Small intestine (tissue), 7 donors: Measurements from ENCODE around the gene PLCG2. TPM values are rescaled to one million over a fixed set of nuclear protein-coding genes. Genes with fewer than 3 reads are reported as not detected.

Experiments used
- DNase-seq, 2 donors: peaks; one replicate each; pipeline versions ENCODE4 v3.0.0 to v3.0.0-alpha.2; 2013
- FAIRE-seq: peaks from 2 replicates; lab custom pipeline; 2012; peaks lifted over from hg19 to GRCh38; lab: Jason Lieb, UNC
- H3K27ac ChIP-seq, 3 donors: one replicate each; pipeline ENCODE4 v1.5.1; 2013; ENCODE audit warnings: low read length in 2 of 3, mild to moderate bottlenecking in 2 of 3, control low read depth in 1 of 3, inconsistent platforms in 1 of 3, low read depth in 1 of 3, moderate library complexity in 1 of 3
- H3K27me3 ChIP-seq, 3 donors: one replicate each; pipeline ENCODE4 v1.6.1; 2013; ENCODE audit warnings: low read length in 3 of 3, inconsistent platforms in 1 of 3; ENCODE audit not compliant: control insufficient read depth in 3 of 3, insufficient read depth in 3 of 3
- H3K36me3 ChIP-seq, 3 donors: one replicate each; pipeline ENCODE4 v1.6.1; 2013; ENCODE audit warnings: low read length in 3 of 3, inconsistent platforms in 1 of 3, low read depth in 1 of 3, mild to moderate bottlenecking in 1 of 3, moderate library complexity in 1 of 3; ENCODE audit not compliant: control insufficient read depth in 3 of 3, insufficient read depth in 2 of 3
- H3K4me1 ChIP-seq, 3 donors: one replicate each; pipeline ENCODE4 v1.6.1; 2013; ENCODE audit warnings: low read length in 2 of 3, inconsistent platforms in 1 of 3, low read depth in 1 of 3, mild to moderate bottlenecking in 1 of 3, moderate library complexity in 1 of 3; ENCODE audit not compliant: control insufficient read depth in 3 of 3, insufficient read depth in 2 of 3
- H3K4me3 ChIP-seq, 3 donors: one replicate each; pipeline ENCODE4 v1.5.1; 2013; ENCODE audit warnings: low read length in 3 of 3, control low read depth in 1 of 3, inconsistent platforms in 1 of 3, low read depth in 1 of 3, mild to moderate bottlenecking in 1 of 3, moderate library complexity in 1 of 3
- H3K9me3 ChIP-seq, 2 donors: one replicate each; pipeline ENCODE4 v1.6.1; 2013; ENCODE audit warnings: low read depth in 1 of 2, low read length in 1 of 2; ENCODE audit not compliant: control insufficient read depth in 2 of 2, insufficient read depth in 1 of 2
- WGBS, 3 donors: extraction: QIAGEN DNeasy Blood & Tissue Kit; methylation state at CpG; one replicate each; pipeline ENCODE4 v1.1.7; 2013; 5-methylcytosine and 5-hydroxymethylcytosine counted together
- polyA plus RNA-seq, 4 donors: library from polyadenylated mRNA; stranded (reverse) in 3 of 4; unstranded in 1 of 4; fragments of 200-250 nt in 3 of 4; fragments of 120-200 nt in 1 of 4; gene quantifications; one replicate each; pipeline versions ENCODE4 v1.2.1 to v1.2.3, GENCODE V29; 2013
- donor health status: healthy with polysubstance abuse.
- donor health status: control.
- donor health status: control.
- donor health status: Bipolar disorder and iron deficiency.
- donor health status: healthy.

The PLCG2 gene
- polyA plus RNA-seq, 4 donors, result 8.4 to 27.5 (median 12.4) TPM

DNA sequence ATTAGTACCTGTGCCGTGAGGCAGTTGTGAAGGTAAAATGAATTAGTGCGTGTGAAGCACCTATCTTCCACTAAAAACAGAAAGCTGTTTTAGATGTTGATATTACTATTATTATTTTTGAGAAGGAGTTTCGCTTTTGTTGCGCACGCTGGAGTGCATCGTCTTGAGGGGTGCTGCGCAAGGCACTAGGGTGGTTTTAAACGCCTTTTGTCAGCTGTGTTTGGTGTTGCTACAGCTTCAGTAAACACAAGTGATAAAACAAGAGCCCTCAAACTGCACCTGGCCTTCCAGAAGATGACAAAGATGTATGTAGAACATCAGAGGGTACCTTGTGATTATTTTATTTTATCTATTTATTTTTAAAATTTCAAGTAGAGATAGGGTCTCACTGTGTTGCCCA, 38.2 kb downstream of the PLCG2 start:
- DNase-seq, result no peak
- Histone ChIP-seq H3K4me1 (no peaks in the 10 kb centered on the region), H3K4me3 (no peak overlapping the region), H3K27ac (peak overlapping the region in 2 of 3 donors; percentile 53 to 69), H3K9me3 (no peaks in the 10 kb centered on the region), H3K36me3 (no peaks in the 10 kb centered on the region), H3K27me3 (no peaks in the 10 kb centered on the region)
- FAIRE-seq, result no peak
- 78 to 89% (median 80%) methylated on average over 8 of the region's 8 CpGs for WGBS, 3 donors

DNA sequence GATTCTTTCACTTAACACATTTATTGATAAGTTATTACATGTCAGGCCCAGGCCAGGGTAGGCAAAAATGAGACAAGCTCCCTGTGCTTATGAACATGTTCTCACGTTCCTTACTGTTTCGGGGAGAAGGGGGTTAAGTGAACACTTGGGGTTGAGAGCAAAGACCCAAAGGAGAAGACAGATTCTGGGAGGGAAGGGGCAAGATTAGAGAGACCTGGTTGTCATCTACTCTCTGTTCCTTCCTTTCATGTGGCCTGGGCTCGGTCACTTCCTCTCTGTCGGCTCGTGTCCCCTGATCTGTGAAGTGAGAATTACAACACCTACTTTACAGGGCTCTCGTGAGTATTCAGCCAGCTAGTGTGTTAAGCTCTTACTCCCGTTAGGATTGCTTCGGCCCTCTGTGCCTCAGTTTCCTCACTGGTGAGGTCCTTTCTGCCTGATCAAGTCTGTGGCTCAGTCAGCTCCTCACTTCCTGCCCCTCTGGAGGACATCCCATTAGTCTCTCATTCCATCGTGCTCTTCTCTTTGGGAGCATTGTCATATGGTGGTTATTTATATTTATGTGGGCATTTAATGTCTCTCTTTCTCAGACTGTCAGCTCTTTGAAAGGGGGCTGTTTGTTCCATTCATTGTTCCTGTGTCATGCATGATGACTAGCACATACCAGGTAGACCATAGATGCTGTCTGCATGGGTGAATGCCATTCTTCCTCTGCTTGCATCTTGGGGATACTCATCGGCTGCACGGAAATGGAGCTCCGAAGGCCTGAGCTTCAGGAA, 38.9 kb downstream of the PLCG2 start:
- Histone ChIP-seq H3K4me1 (no peaks in the 10 kb centered on the region), H3K4me3 (no peak overlapping the region), H3K27ac (peak overlapping the region in 2 of 3 donors; percentile 63 to 65), H3K27me3 (no peaks in the 10 kb centered on the region), H3K36me3 (no peaks in the 10 kb centered on the region), H3K9me3 (no peaks in the 10 kb centered on the region)
- WGBS, 3 donors, result 64 to 80% (median 70%) methylated on average over 12 of the region's 12 CpGs
- FAIRE-seq (no peak), DNase-seq (no peak)

DNA sequence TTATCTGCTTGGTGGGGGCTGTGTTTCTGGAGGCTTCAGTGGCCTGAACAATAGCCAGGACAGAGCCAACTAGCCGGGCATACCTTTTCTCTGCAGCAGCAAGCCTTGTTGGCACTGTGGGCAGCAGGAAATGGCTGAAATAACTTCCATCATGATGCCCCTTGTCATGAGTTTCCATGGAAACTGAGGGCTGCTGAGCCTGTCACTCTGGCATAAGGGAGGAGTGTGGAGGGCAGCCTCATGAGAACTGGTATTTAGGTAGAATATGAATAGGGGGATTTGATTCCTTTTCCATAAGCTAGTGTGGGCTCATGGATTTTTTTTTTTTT, 39.4 kb downstream of the PLCG2 start:
- Histone ChIP-seq H3K27me3 (no peaks in the 10 kb centered on the region), H3K27ac (peak overlapping the region in 1 of 3 donors; percentile 65), H3K4me3 (no peak overlapping the region), H3K36me3 (no peaks in the 10 kb centered on the region), H3K9me3 (no peaks in the 10 kb centered on the region), H3K4me1 (no peaks in the 10 kb centered on the region)
- 75 to 89% (median 80%) methylated on average over 1 of the region's 1 CpG for WGBS, 3 donors
- FAIRE-seq (no peak), DNase-seq (no peak)

DNA sequence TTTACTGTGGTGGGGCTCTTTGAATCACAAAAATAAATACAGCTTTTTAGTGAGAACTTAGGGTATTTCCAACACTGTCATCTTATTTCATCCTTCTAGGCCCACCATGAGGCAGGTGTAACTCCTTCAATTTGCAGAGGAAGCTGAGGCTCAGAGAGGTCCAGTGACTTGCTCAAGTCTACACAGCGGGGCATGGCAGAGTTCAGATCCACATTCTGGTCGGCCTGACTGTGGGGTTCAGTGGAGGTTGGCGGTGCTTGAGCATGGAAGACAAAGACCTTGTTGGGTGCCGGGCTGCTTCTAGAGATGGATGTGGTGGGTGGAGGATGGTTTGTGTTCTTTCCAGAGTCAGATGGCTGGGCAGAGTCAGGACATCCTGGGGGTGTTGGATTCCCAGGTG, 39.8 kb downstream of the PLCG2 start:
- peak overlapping the region in 1 of 3 donors; percentile 32 for H3K27ac ChIP-seq
- no peak for DNase-seq
- WGBS, 3 donors, result 85 to 93% (median 89%) methylated on average over 4 of the region's 4 CpGs

DNA sequence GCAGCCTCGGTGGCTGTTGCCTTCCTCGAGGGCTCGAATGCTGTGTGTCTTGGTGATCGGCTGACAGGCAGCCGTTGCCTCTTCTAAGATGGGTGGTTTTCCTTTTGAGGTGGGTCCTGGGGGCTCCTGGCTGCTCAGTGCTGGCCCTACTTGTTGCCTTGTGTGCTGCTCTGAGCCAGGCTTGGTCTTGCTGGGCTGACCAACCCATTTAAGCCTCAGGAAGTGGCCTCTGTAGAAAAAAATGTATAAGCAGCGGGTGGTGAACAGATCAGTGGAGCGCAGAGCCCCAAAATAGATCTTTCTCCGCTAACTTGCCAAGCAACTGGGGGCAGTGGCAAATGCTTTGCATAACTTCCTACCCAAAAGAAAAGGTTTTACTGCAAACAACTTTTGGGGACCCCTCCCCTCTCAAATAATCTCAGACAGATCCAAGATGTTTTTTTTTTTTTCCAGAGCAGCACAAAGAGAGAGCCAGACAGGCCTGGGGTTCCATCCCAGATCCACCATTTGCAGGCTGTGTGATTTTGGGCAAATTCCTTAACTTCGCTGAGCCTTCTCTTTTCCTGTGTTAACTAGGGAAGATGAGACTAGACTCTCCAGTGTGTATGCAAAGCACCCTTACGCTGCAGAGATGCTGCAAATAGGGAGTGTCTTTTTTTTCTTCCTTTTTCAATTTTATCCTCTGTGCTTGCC, 42.5 kb downstream of the PLCG2 start:
- Histone ChIP-seq H3K9me3 (peaks cover 0 to 3% of the 10 kb centered on the region in 2 donors), H3K27ac (peak overlapping the region in 2 of 3 donors; percentile 13 to 82), H3K4me1 (no peaks in the 10 kb centered on the region), H3K36me3 (no peaks in the 10 kb centered on the region), H3K4me3 (no peak overlapping the region), H3K27me3 (no peaks in the 10 kb centered on the region)
- DNase-seq, result no peak
- WGBS, 3 donors, result 75 to 92% (median 76%) methylated on average over 10 of the region's 10 CpGs
- FAIRE-seq, result no peak

More for the DNA sequence above, 39.8 kb downstream of the PLCG2 start:
- no peak for FAIRE-seq
- Histone ChIP-seq H3K27me3 (no peaks in the 10 kb centered on the region), H3K9me3 (no peaks in the 10 kb centered on the region), H3K4me1 (no peaks in the 10 kb centered on the region), H3K4me3 (no peak overlapping the region), H3K36me3 (no peaks in the 10 kb centered on the region)

DNA sequence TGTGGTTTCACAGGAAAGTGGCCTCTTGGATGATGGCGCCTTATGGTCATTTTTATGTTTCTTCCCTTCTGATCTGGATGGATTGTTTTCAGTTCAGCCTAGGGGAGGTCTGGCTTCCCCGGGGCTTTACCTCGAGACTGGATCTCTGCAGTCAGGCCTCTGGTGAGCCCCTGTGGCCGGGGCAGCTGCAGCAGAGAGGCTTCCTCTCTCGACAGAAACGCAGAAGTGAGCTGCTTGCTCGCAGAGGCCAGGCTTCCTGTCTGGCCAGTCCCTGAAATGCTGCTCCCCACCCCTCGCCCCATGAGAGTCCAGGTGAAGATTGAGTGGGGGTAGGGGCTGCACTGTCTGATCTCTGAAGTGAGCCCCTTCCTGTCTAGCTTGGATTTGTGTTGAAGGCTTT, 44.0 kb downstream of the PLCG2 start:
- Histone ChIP-seq H3K36me3 (peaks cover 0 to 2% (median 0%) of the 10 kb centered on the region in 3 donors), H3K27ac (peak overlapping the region in 2 of 3 donors; percentile 65 to 72), H3K27me3 (no peaks in the 10 kb centered on the region), H3K9me3 (peaks cover 0 to 3% of the 10 kb centered on the region in 2 donors), H3K4me1 (no peaks in the 10 kb centered on the region), H3K4me3 (no peak overlapping the region)
- FAIRE-seq, result no peak
- DNase-seq, result no peak
- 45 to 76% (median 56%) methylated on average over 8 of the region's 8 CpGs for WGBS, 3 donors

DNA sequence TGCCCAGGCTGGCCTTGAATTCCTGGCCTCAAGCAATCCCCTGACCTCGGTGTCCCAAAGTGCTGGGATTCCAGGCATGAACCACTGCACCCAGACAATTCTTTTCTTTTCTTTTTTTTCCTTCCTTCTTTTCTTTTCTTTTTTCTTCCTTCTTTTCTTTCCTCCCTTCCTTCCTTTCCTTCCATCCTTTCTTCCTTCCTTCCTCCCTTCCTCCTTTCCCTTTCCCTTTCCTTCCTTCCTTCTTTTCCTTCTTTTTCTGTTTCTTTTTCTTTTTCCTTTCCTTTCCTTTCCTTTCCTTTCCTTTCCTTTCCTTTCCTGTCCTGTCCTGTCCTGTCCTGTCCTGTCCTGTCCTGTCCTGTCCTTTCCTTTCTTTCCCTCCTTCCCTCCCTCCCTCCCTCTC, 44.6 kb downstream of the PLCG2 start:
- H3K27ac ChIP-seq, result peak overlapping the region in 1 of 3 donors; percentile 72
- H3K36me3 ChIP-seq, result peaks cover 0 to 2% (median 0%) of the 10 kb centered on the region in 3 donors
- 82 to 100% (median 94%) methylated on average over 1 of the region's 1 CpG for WGBS, 3 donors
- no peak for FAIRE-seq
- no peaks in the 10 kb centered on the region for H3K4me1 ChIP-seq
- H3K4me3 ChIP-seq, result no peak overlapping the region
- H3K9me3 ChIP-seq, result peaks cover 0 to 3% of the 10 kb centered on the region in 2 donors
- no peaks in the 10 kb centered on the region for H3K27me3 ChIP-seq
- DNase-seq, result no peak

DNA sequence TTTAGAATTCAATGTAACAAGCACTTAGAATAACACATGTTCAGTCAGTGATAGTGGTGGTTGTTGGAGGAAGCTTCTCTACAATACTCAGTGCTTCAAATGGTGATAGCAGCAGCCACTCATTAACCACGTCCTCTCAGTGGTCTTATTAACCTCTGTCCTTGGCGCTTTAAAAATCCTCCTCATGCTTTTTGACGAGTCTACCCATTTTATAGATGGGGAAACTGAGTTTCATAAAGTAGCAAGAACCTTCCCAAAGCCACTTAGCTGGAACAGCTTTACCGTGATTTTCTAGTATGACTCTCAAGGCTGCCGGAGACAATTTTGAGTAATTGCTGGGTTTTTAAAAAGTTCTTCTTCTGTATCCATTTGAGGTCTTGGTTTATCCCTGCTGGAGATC, 47.4 kb downstream of the PLCG2 start:
- H3K4me1 ChIP-seq, result no peaks in the 10 kb centered on the region
- no peak overlapping the region for H3K4me3 ChIP-seq
- FAIRE-seq (no peak), DNase-seq (no peak)
- H3K36me3 ChIP-seq, result peaks cover 0 to 4% (median 0%) of the 10 kb centered on the region in 3 donors
- H3K27me3 ChIP-seq, result no peaks in the 10 kb centered on the region
- 75 to 92% (median 87%) methylated on average over 5 of the region's 5 CpGs for WGBS, 3 donors
- peaks cover 0 to 3% of the 10 kb centered on the region in 2 donors for H3K9me3 ChIP-seq
- H3K27ac ChIP-seq, result no peak overlapping the region
